Smooth muscle cell (in vitro differentiated cells): ENCODE measurements around the gene RFTN1. TPM values are rescaled to one million over a fixed set of nuclear protein-coding genes. Genes with fewer than 3 reads are reported as not detected.
A peak's percentile ranks its signal among the peaks of the same experiment; 100 is the strongest.

Experiments used
- DNase-seq: peaks from one replicate; lab custom pipeline; 2025; ENCODE audit not compliant: unreplicated experiment; lab: John Stamatoyannopoulos, UW
- H2AFZ ChIP-seq: fragments of 200-600 bp; sonication (generic); 2 replicates; pipeline ENCODE4 v1.6.0; 2016; ENCODE audit warnings: antibody characterized with exemption, low read depth, mild to moderate bottlenecking
- H3F3A ChIP-seq: fragments of 200-600 bp; sonication (generic); 2 replicates; pipeline ENCODE4 v1.6.0; 2017; ENCODE audit warnings: antibody characterized with exemption, low read depth
- H3K27ac ChIP-seq: fragments of 200-600 bp; sonication (generic); 2 replicates; pipeline ENCODE4 v1.5.1; 2016; ENCODE audit warnings: low read depth, mild to moderate bottlenecking
- H3K27me3 ChIP-seq: fragments of 200-600 bp; sonication (generic); 2 replicates; pipeline ENCODE4 v1.6.1; 2016; ENCODE audit warnings: low read depth, mild to moderate bottlenecking
- H3K36me3 ChIP-seq: fragments of 200-600 bp; sonication (generic); 2 replicates; pipeline ENCODE4 v1.5.1; 2016; ENCODE audit warnings: low read depth
- H3K4me1 ChIP-seq: fragments of 200-600 bp; sonication (generic); 2 replicates; pipeline ENCODE4 v1.5.1; 2016; ENCODE audit warnings: low read depth
- H3K4me2 ChIP-seq: fragments of 200-600 bp; sonication (generic); 2 replicates; pipeline ENCODE4 v1.6.0; 2016; ENCODE audit warnings: mild to moderate bottlenecking
- H3K4me3 ChIP-seq: fragments of 200-600 bp; sonication (generic); 2 replicates; pipeline ENCODE4 v1.5.1; 2016; ENCODE audit warnings: mild to moderate bottlenecking
- H3K79me2 ChIP-seq: fragments of 200-600 bp; sonication (generic); 2 replicates; pipeline ENCODE4 v1.6.0; 2016; ENCODE audit warnings: low read depth, mild to moderate bottlenecking
- H3K9ac ChIP-seq: fragments of 200-600 bp; sonication (generic); 2 replicates; pipeline ENCODE4 v1.6.0; 2016; ENCODE audit warnings: low read depth
- H3K9me3 ChIP-seq: fragments of 200-600 bp; sonication (generic); replicated peaks from 2 replicates; pipeline ENCODE4 v1.5.1; 2016; ENCODE audit warnings: low read depth
- H4K20me1 ChIP-seq: fragments of 200-600 bp; sonication (generic); 2 replicates; pipeline ENCODE4 v1.6.0; 2016; ENCODE audit warnings: low read depth
- CTCF ChIP-seq: fragments of 200-600 bp; sonication (generic); IDR thresholded peaks from 2 replicates; pipeline ENCODE4 v1.5.1; 2017; ENCODE audit warnings: borderline replicate concordance, mild to moderate bottlenecking, antibody characterized with exemption; ENCODE audit not compliant: insufficient read depth, poor library complexity, severe bottlenecking
- whole genome bisulfite sequencing: methylation state at CpG from one replicate; pipeline ENCODE4 v1.1.7; 2016; ENCODE audit warnings: low lambda C conversion rate; 5-methylcytosine and 5-hydroxymethylcytosine counted together
- polyA plus RNA-seq: library from polyadenylated mRNA; unstranded; fragments of >200 nt; fragmentation: Nextera tagmentation; extraction: Ambion mirVana; gene quantifications from 2 replicates; pipeline ENCODE4 v1.2.1, GENCODE V29; 2016
- total RNA-seq: library from RNA; depleted of rRNA; stranded (reverse); fragments of >200 nt; gene quantifications from 2 replicates; pipeline ENCODE4 v1.2.3, GENCODE V29; 2014

Gene RFTN1
- total and polyA plus RNA-seq, 2 experiments from 2014 or later, result 21.7 to 35.6 TPM

GRCh38 chr3:16317561-16317945, 195.9 kb downstream of the RFTN1 start:
- DNase-seq, result no peak
- H2AFZ ChIP-seq, result no peak overlapping the region
- no peaks in the 10 kb centered on the region for H3K27me3 ChIP-seq
- no peak overlapping the region for H3K9ac ChIP-seq
- no peaks in the 10 kb centered on the region for H3K4me1 ChIP-seq
- no peaks in the 10 kb centered on the region for H3F3A ChIP-seq
- no peaks in the 10 kb centered on the region for H4K20me1 ChIP-seq
- H3K4me3 ChIP-seq, result no peak overlapping the region
- TF ChIP-seq CTCF, result no peak
- H3K4me2 ChIP-seq, result no peak overlapping the region
- H3K27ac ChIP-seq, result no peak overlapping the region
- H3K9me3 ChIP-seq, result no peaks in the 10 kb centered on the region
- 99% methylated on average over 6 of the region's 6 CpGs for WGBS
- no peaks in the 10 kb centered on the region for H3K79me2 ChIP-seq
- no peaks in the 10 kb centered on the region for H3K36me3 ChIP-seq

- Histone ChIP-seq H3K4me3 (no peak overlapping the region), H2AFZ (no peak overlapping the region), H3K79me2 (no peaks in the 10 kb centered on the region), H3K9ac (no peak overlapping the region), H3K4me1 (no peaks in the 10 kb centered on the region), H3K27me3 (no peaks in the 10 kb centered on the region), H3K4me2 (no peak overlapping the region), H3K27ac (no peak overlapping the region), H4K20me1 (no peaks in the 10 kb centered on the region), H3K36me3 (no peaks in the 10 kb centered on the region), H3K9me3 (no peaks in the 10 kb centered on the region), H3F3A (no peaks in the 10 kb centered on the region)
- DNase-seq, result no peak
- WGBS, result 97% methylated on average over 5 of the region's 5 CpGs
- no peak for TF ChIP-seq CTCF
Observed at GRCh38 chr3:16316847-16317560, 196.5 kb downstream of the RFTN1 start.

- Histone ChIP-seq H2AFZ (no peak overlapping the region), H3K9ac (no peak overlapping the region), H3K4me2 (no peak overlapping the region), H4K20me1 (no peaks in the 10 kb centered on the region), H3K27me3 (no peaks in the 10 kb centered on the region), H3K79me2 (no peaks in the 10 kb centered on the region), H3K36me3 (no peaks in the 10 kb centered on the region), H3K27ac (no peak overlapping the region), H3K4me3 (no peak overlapping the region), H3F3A (no peaks in the 10 kb centered on the region), H3K9me3 (no peaks in the 10 kb centered on the region), H3K4me1 (no peaks in the 10 kb centered on the region)
- whole genome bisulfite sequencing, result 87% methylated on average over 3 of the region's 3 CpGs
- TF ChIP-seq CTCF, result no peak
- DNase-seq, result no peak
Observed at GRCh38 chr3:16316396-16316795, 197.1 kb downstream of the RFTN1 start.

GRCh38 chr3:16315623-16316022, 197.9 kb downstream of the RFTN1 start:
- H3K4me3 ChIP-seq, result no peak overlapping the region
- H3K4me1 ChIP-seq, result no peaks in the 10 kb centered on the region
- H3K27me3 ChIP-seq, result no peaks in the 10 kb centered on the region
- no peak for DNase-seq
- WGBS, result 85% methylated on average over 7 of the region's 7 CpGs
- no peak for TF ChIP-seq CTCF
- no peak overlapping the region for H3K9ac ChIP-seq
- no peak overlapping the region for H3K4me2 ChIP-seq
- H3K9me3 ChIP-seq, result no peaks in the 10 kb centered on the region
- H3F3A ChIP-seq, result no peaks in the 10 kb centered on the region
- H2AFZ ChIP-seq, result no peak overlapping the region
- no peaks in the 10 kb centered on the region for H3K79me2 ChIP-seq
- H3K36me3 ChIP-seq, result no peaks in the 10 kb centered on the region
- no peaks in the 10 kb centered on the region for H4K20me1 ChIP-seq
- peak overlapping the region; percentile 31 for H3K27ac ChIP-seq
